GM21619 (cell line): Measurements from ENCODE around the gene ITPRID1.

ENCODE experiments used
- ATAC-seq: cut with Tn5 transposase; IDR thresholded peaks from one replicate; pipeline ENCODE4 v1.9.1; 2021; ENCODE audit not compliant: unreplicated experiment

The ITPRID1 gene

GRCh38 chr7:31692871-31693270 is 179.0 kb downstream of the ITPRID1 start:
- no peak for ATAC-seq

DNA sequence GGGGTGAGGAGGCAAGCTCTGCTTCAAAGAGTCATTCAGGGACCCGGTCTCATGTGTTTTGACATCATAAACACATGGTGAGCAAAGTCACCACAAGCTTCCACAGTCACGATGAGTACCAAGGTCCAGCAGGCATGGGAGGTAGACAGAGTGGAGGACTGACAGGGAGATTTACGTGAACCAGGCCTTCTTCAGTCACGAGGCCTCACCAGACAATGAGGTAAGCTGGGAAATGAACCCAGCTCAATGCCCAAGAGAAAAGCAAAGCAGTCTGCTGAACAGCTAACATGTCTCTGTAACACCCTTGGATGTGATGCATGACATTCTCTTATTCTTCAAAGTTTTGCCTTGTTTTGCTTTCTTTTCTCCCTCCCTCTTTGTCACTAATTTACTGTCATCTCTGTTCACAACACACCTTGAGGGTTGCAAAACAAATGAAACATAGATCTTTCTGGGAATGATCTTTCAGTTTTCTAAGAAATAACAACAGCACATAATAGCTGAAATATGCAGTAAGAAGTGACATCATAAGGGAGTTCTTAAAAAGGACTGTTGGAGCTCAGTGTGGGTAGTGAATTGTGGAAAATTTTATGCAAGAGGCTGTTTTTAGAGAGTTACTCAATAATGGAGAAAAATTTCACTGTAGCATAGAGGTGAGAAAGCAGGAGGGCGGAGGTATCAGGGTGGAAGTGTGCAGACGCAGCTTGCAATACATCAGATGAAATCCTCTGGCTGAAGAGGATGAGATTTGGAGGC is 182.1 kb downstream of the ITPRID1 start:
- ATAC-seq: peak; percentile 46

DNA sequence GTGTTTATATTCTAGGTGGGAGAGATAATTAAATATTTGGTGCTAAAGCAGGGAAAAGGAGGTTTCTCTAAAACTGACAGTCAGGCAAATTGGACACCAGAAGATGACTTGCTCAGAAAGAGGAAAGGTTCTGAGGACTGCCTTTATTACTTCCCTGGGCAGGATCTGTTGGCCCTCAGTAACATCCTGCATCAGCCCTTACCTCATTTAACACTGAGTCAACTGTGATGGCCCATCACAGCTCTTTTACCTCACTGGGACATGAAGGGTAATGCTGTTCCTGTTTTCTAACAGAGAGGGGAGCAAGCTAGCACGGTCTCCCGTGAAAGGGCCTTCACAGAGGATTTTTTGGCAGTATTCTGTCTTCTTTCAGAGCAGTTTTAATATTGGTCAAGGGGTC is 185.2 kb downstream of the ITPRID1 start:
- ATAC-seq: no peak

DNA sequence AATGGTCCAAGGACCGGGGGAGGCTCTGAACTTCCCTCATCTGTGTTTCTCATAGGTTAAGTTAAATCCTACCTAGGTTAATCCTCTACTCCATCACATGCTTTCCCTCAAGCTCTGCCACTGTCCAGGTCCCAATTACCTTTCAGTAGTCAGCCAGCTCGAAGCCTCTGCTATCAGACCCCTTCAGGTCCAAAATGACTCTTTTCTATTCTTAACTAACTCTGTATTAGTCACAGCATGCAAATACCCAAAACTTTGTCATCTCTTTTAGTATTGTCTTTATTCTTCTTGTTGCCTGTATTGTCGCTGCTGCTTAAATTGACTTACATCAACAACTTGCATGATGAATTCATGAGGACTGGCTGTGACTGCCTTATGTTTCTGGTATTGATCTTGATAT is 188.5 kb downstream of the ITPRID1 start:
- no peak for ATAC-seq

DNA sequence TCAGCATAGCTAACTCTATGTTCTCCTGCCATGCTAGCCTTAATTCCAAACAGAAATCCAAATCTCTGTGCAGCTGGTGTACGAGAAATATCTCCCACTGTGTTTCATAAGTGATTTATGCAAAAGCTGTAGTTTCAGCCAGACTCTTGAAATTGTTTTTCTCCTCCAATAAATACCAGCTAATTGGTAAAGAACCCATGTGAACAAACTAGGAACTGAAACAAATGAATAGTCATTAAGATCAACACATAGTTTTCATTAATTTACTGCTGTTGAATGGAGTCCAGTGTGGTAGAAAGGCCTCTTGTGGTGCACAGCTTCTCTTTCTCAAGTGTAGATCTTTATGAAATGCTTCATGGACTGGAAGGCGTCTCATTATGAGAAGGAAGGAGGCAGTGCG is 191.5 kb downstream of the ITPRID1 start:
- ATAC-seq: no peak

DNA sequence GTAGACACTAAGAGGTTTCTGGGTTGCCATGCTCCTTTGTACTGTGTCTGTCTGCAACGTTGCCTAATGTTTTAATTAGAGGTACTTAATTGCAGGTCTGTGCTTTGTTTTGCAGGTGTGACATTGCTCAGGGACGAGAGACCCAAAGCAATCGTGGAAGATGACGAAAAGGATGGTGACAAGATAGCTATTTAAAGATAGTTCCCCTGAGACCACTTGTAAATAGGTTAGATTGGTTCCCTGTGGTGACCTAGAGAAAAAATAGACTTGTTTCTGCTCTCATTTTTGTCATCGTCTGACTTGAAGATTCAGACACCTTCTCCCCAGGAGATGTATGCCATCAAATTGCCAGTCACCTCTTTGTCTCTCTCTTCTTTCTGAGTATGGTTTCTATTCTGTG is 193.2 kb downstream of the ITPRID1 start:
- no peak for ATAC-seq
